GM18517 (cell line): ENCODE data around the gene SGPP1.
"Not testable (repeated sequence)": the region's sequence is repeated elsewhere in the genome, so short reads cannot be mapped to it uniquely, and the experiment has no call there.

ENCODE experiments used
- ATAC-seq: cut with Tn5 transposase; IDR thresholded peaks from one replicate; pipeline ENCODE4 v1.9.1; 2021; ENCODE audit warnings: mild to moderate bottlenecking, moderate library complexity; ENCODE audit not compliant: unreplicated experiment

Gene SGPP1

DNA sequence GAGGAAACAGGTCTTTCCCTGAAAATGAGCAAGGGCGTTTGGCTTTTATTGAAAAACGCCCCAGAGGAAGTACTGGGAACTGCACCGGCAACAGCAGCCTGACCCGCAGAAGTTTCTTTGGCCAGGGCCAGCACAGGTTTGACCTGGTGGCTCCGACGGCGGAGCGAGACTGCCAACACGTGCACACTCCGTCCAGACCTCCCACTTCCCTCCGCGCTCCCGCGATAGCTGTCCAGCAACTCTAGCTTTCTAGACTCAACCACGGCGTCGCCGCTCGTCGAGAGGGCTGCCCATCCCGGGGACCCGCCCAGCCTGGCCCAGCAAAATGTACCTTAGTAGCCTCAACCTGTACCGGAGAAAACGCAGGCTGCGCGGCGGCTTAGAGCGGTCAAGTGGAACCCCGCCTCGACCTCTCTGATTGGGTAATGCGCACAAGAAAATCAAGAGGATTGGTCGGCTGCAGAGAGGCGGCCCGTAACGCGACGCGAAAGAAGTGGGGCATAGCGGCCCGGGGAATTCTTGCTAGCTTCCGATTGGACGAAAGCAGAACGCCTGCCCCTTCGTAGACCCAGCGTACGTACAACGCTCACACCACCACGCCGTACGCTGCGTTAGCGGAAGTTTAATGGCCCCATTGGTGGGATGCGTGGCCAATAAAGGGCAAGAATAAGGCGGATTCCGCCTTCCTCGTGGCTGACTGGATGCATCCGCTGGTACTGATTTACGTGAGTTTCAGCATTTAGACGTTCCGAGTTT lies 86.2 kb downstream of the SGPP1 start, which contains the start of gene WDR89:
WDR89 (minus strand) TSS at position 399 of the 756 bp plus-strand sequence. CDS start 41,929 bp downstream, outside the sequence.
- ATAC-seq = peak; percentile 80

DNA sequence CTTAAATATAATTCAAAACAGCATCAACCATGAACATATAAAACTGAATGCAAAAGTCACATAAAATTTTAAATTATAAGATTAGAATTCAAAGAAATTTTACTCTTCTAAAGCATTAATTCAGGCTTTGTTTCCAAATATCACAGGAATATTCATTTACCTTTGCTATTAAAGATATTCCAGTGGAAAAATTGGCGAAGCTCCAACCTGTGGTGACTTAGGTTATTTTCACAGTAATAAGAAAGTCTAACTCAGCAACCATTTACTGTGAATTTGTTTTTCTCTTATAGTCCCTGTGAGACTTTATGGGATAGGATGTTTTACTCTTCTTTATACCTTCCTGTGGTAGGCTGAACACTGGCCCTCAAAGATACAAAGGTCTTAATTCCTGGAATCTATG lies 89.4 kb downstream of the SGPP1 start:
- ATAC-seq = no peak

GRCh38 chr14:63636094-63636635 lies 91.7 kb downstream of the SGPP1 start:
- ATAC-seq = not testable (repeated sequence)
